Left ventricle myocardium inferior (tissue), 1 donor: ENCODE measurements around the gene BICDL1. TPM values are rescaled to one million over a fixed set of nuclear protein-coding genes. Genes with fewer than 3 reads are reported as not detected.

Source experiments
- DNase-seq: peaks from one replicate; pipeline ENCODE4 v3.0.0-alpha.2; 2020
- H3K27ac ChIP-seq: fragments of 200-600 bp; replicated peaks from 2 replicates; pipeline ENCODE4 v1.8.0; 2021
- H3K27me3 ChIP-seq: fragments of 200-600 bp; 2 replicates; pipeline ENCODE4 v1.8.0; 2021; ENCODE audit warnings: low read depth
- H3K36me3 ChIP-seq: fragments of 200-600 bp; 2 replicates; pipeline ENCODE4 v1.8.0; 2021
- H3K4me1 ChIP-seq: fragments of 200-600 bp; 2 replicates; pipeline ENCODE4 v1.8.0; 2021
- H3K4me3 ChIP-seq: fragments of 200-600 bp; 2 replicates; pipeline ENCODE4 v1.8.0; 2021; ENCODE audit warnings: mild to moderate bottlenecking, moderate library complexity
- H3K9me3 ChIP-seq: fragments of 200-600 bp; replicated peaks from 2 replicates; pipeline ENCODE4 v1.8.0; 2021
- intact Hi-C: fragments of 100-400 bp; cut with micrococcal nuclease; formaldehyde crosslinking; loops from one replicate; pipeline ENCODE4 v1.11.0; 2022
- total RNA-seq: library from RNA; stranded (reverse); fragmentation: NEBNext Ultra II Directional; extraction: Animal tissue kit (Norgen Biotek cat#: 25700); gene quantifications from one replicate; pipeline ENCODE4 v1.2.1, GENCODE V29; 2021
- TF ChIP-seq, protein P1 (sequence below): fragments of 200-600 bp; IDR thresholded peaks from 2 replicates; pipeline ENCODE4 v1.8.0; 2021; ENCODE audit warnings: antibody characterized with exemption, mild to moderate bottlenecking, borderline replicate concordance
- donor health status: DM: no; HTN: yes; CAD: no; lungs with severe emphysema.

The BICDL1 gene
- total RNA-seq, 1 donor from 2014 or later: 0.08 TPM

DNA sequence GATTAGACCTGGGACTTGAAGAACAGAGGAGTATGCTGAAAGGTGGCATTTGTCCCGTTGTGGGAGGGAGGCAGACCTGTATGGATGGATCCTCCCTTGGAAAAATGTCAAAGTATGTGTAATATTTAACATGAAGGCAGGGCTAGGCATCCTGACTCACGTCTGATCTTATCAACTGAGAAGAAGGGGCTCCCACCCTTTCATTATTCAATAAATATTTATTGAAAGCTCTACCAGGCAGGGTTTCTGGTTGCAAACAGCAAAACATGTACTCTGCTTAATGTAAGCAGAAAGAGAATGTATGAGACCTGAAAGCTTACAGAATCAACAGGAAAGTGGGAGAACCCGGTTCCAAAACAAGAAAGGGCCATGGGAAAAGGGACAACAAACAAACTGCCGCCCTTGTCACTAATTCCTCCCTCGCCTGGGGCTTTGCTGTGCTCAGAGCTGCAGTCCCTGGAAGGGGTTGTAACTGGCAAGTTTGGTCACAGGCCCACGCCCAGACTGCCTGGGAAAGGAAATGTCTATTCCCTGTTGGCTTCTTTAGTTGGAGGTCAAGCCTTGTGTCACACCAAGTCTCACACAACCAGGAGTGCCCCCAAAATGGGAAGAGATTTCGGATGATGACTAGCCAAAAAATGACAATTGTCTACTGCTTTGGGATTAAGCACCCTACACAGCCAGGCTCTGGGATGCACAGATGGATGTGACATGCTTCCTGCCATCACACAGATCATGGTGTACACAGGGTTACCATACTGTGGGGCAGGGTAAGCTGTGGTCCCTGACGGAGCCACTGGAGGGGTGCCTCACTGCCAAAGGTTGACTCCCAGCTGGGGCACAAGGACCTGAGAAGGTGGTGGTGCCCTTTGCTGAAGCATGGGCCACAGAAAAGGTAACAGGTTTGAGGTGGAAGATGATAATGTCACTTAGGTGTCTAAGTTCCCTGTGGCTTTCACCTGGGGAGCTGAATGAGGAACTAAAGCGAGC, 90.7 kb downstream of the BICDL1 start:
- intact Hi-C loops: no loop called here
- peaks cover 5% of the 10 kb centered on the region for H3K4me1 ChIP-seq
- no peaks in the 10 kb centered on the region for H3K36me3 ChIP-seq
- H3K4me3 ChIP-seq: no peak overlapping the region
- TF ChIP-seq, protein P1, sequence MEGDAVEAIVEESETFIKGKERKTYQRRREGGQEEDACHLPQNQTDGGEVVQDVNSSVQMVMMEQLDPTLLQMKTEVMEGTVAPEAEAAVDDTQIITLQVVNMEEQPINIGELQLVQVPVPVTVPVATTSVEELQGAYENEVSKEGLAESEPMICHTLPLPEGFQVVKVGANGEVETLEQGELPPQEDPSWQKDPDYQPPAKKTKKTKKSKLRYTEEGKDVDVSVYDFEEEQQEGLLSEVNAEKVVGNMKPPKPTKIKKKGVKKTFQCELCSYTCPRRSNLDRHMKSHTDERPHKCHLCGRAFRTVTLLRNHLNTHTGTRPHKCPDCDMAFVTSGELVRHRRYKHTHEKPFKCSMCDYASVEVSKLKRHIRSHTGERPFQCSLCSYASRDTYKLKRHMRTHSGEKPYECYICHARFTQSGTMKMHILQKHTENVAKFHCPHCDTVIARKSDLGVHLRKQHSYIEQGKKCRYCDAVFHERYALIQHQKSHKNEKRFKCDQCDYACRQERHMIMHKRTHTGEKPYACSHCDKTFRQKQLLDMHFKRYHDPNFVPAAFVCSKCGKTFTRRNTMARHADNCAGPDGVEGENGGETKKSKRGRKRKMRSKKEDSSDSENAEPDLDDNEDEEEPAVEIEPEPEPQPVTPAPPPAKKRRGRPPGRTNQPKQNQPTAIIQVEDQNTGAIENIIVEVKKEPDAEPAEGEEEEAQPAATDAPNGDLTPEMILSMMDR: no peak
- no peak for DNase-seq
- peaks cover 11% of the 10 kb centered on the region for H3K27me3 ChIP-seq
- H3K9me3 ChIP-seq: no peaks in the 10 kb centered on the region
- peak overlapping the region; percentile 3 for H3K27ac ChIP-seq

DNA sequence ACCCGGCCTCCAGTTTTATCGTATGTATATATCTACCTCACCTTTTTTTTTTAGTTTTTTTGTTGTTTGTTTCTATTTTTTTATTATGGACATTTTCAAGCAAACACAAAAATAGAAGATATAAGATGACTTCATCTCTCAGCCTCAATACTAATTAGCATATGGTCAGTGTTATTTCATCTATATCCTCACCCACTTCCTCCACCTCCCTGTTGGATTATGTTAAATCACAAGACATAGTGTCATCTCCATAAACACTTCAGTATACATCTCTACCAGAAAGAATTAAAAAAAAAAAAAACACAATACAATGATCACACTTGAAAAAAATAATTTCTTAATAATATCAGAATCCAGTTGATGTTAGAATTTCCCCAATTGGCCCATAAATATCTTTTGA, 92.6 kb downstream of the BICDL1 start:
- H3K27ac ChIP-seq: no peak overlapping the region
- H3K4me3 ChIP-seq: no peak overlapping the region
- peaks cover 10% of the 10 kb centered on the region for H3K4me1 ChIP-seq
- H3K9me3 ChIP-seq: no peaks in the 10 kb centered on the region
- H3K36me3 ChIP-seq: no peaks in the 10 kb centered on the region
- no peak for DNase-seq
- intact Hi-C loops: no loop called here
- TF ChIP-seq, protein P1: no peak
- no peaks in the 10 kb centered on the region for H3K27me3 ChIP-seq

DNA sequence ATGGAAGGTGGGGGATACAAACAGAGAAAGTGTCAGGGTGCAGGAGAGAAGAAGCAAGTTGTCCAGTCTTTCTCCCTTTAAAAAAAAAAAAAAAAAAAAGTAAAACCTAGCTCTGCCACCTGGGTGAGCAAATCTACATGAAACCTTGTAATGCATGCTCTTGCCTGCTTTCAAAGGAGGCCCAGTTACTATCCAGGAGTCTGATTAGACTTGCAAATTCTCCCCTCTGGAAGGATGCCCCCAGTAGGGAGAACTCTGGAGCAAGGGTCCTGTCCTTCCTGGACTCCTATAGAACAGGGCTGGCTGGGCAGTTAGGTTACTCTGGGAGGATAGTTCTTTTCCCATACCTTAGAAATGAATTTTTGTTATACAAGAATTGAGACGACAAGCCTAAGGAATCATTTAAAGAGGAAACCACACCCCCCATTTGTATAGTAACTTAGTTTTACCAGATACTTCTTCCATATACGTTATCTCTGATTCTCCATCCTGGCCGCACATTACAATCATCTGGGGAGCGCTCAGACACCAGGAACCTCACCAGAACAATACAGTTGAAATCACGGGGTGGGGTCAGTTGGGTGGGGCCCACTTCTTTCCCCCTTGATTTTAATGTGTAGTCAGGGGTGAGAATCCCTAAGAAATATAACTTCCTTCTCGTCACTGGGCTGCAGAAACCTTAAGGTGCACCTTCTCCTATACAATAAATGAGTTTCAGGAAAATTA, 97.0 kb downstream of the BICDL1 start:
- TF ChIP-seq, protein P1: no peak
- DNase-seq: no peak
- Histone ChIP-seq H3K27ac (peak overlapping the region; percentile 87), H3K9me3 (no peaks in the 10 kb centered on the region), H3K4me1 (peaks cover 15% of the 10 kb centered on the region), H3K4me3 (peak overlapping the region; percentile 69), H3K27me3 (no peaks in the 10 kb centered on the region), H3K36me3 (no peaks in the 10 kb centered on the region)
- intact Hi-C loops: no loop called here

DNA sequence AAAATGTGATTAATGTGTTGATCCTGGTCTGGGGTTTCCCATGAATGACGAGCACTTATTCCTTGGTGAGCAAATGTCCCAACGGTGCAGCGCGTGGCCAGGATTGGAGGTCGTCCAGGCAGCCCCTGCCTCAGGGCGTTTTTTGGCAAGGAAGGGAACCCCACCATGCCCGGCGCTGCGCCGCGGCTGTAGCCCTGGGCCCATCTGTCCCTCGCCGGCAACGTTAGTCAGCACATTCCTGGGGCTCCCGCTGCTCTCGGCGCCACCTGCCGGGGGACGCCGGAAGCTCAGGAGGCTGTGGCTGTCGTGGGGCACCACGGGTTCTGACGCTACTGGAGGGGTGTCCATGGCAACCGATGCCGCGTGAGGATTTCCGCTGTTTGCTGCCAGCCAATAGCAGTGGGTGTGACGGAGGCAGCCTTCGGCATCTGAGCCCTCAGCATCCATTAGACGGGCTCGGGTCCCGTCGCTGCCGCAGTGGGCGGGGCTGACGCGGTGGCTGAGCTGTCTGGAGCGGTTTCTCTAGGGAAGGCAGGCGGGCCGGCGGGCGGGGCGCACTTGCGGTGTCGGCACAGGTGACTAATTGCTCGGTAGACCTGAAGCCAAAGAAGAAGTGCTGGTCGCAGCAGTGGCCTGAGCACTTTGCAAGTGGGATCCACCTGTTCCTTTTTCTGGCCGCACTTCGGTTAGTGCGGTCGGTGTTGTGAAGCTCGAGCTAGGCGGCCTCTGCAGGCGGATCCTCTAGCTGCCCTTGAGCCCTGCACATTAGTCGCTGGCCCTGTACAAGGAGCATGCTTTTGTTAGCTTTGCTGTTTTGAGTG, 98.0 kb downstream of the BICDL1 start:
- intact Hi-C loops: no loop called here
- Histone ChIP-seq H3K27me3 (no peaks in the 10 kb centered on the region), H3K4me3 (peak overlapping the region; percentile 69), H3K4me1 (peaks cover 15% of the 10 kb centered on the region), H3K9me3 (no peaks in the 10 kb centered on the region), H3K36me3 (no peaks in the 10 kb centered on the region), H3K27ac (peak overlapping the region; percentile 87)
- TF ChIP-seq, protein P1: peak; percentile 98
- DNase-seq: peak; percentile 98

DNA sequence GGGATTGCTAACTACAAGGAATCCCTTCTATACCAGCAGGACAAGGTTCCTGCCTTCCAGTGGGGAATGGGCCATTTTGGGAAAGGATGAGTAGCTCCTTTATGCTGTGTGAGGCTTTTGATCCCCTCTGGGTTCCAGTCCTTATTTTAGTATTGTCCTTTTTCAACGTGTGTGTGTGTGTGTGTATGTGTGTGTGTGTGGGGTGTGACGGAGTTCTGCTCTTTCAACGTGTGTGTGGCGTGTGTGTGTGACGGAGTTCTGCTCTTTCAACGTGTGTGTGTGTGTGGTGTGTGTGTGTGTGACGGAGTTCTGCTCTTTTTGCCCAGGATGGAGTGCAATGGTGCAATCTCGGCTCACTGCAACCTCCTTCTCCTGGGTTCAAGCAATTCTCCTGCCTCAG, 100.1 kb downstream of the BICDL1 start:
- H3K27me3 ChIP-seq: no peaks in the 10 kb centered on the region
- peaks cover 23% of the 10 kb centered on the region for H3K4me1 ChIP-seq
- H3K36me3 ChIP-seq: peaks cover 9% of the 10 kb centered on the region
- TF ChIP-seq, protein P1: no peak
- intact Hi-C loops: no loop called here
- no peak overlapping the region for H3K4me3 ChIP-seq
- H3K9me3 ChIP-seq: no peaks in the 10 kb centered on the region
- no peak overlapping the region for H3K27ac ChIP-seq
- DNase-seq: no peak
